H1 (cell line): ENCODE results near the gene ISG15. TPM values are rescaled to one million over a fixed set of nuclear protein-coding genes. Genes with fewer than 3 reads are reported as not detected.

ENCODE experiments used
- CTCF ChIA-PET: fragments of 300-600 bp; sonication (Branson Sonifier 250); formaldehyde crosslinking; loops from one replicate; lab custom pipeline; 2021; ENCODE audit not compliant: partially characterized antibody; lab: Charles Lee
- POLR2A ChIA-PET: fragments of 300-600 bp; sonication (Branson Sonifier 250); formaldehyde crosslinking; loops from one replicate; lab custom pipeline; 2021; ENCODE audit warnings: inconsistent platforms; ENCODE audit not compliant: partially characterized antibody; lab: Charles Lee
- DNase-seq, 2 experiments: peaks; one replicate each; pipeline versions ENCODE4 v3.0.0 to v3.0.0-alpha.2; 2010 to 2022; ENCODE audit warnings: low spot score in 2 of 2, low read depth in 1 of 2, mixed read lengths in 1 of 2
- FAIRE-seq: peaks from 2 replicates; lab custom pipeline; 2011; peaks lifted over from hg19 to GRCh38; lab: Jason Lieb, UNC
- H2AFZ ChIP-seq: 2 replicates; pipeline ENCODE4 v1.8.1; 2012; ENCODE audit warnings: low read length, inconsistent platforms
- H2AK5ac ChIP-seq: 2 replicates; pipeline ENCODE4 v1.6.1; 2013; ENCODE audit warnings: low read depth, low read length
- H2BK120ac ChIP-seq: replicated peaks from 2 replicates; pipeline ENCODE3; 2013; ENCODE audit warnings: low read depth, low read length, inconsistent platforms
- H2BK12ac ChIP-seq: 2 replicates; pipeline ENCODE4 v1.6.1; 2013; ENCODE audit warnings: low read depth, low read length
- H2BK15ac ChIP-seq: 2 replicates; pipeline ENCODE4 v1.6.1; 2013; ENCODE audit warnings: low read length
- H2BK20ac ChIP-seq: 2 replicates; pipeline ENCODE4 v1.6.1; 2013; ENCODE audit warnings: low read length
- H2BK5ac ChIP-seq: 2 replicates; pipeline ENCODE4 v1.6.1; 2013; ENCODE audit warnings: low read depth, low read length
- H3K14ac ChIP-seq: 2 replicates; pipeline ENCODE4 v1.6.1; 2013; ENCODE audit warnings: inconsistent platforms; ENCODE audit not compliant: insufficient read length
- H3K18ac ChIP-seq: 2 replicates; pipeline ENCODE4 v1.6.1; 2013; ENCODE audit warnings: low read length; ENCODE audit errors: extremely low read depth
- H3K23ac ChIP-seq: 2 replicates; pipeline ENCODE4 v1.6.1; 2013; ENCODE audit warnings: inconsistent platforms; ENCODE audit not compliant: insufficient read length
- H3K23me2 ChIP-seq: 2 replicates; pipeline ENCODE4 v1.6.1; 2013; ENCODE audit warnings: low read depth, low read length
- H3K27ac ChIP-seq: 2 replicates; pipeline ENCODE4 v1.6.1; 2011; ENCODE audit warnings: low read depth, low read length, inconsistent platforms
- H3K27me3 ChIP-seq, 4 experiments: replicated peaks in 1 of 4; 1 replicate in 1 of 4; 2 replicates in 3 of 4; pipeline versions ENCODE4 v1.6.1 to v1.8.1; 2011 to 2013; ENCODE audit warnings: low read length in 3 of 4, mild to moderate bottlenecking in 3 of 4, inconsistent platforms in 2 of 4, mixed read lengths in 2 of 4, moderate library complexity in 1 of 4; ENCODE audit not compliant: control insufficient read depth in 3 of 4, insufficient read depth in 3 of 4; ENCODE audit errors: extremely low read depth in 1 of 4
- H3K36me3 ChIP-seq, 4 experiments: 2 replicates each; pipeline versions ENCODE4 v1.6.1 to v1.8.1; 2011 to 2013; ENCODE audit warnings: mild to moderate bottlenecking in 4 of 4, low read length in 3 of 4, moderate library complexity in 2 of 4, control low read depth in 1 of 4, inconsistent platforms in 1 of 4; ENCODE audit not compliant: insufficient read depth in 4 of 4, control insufficient read depth in 2 of 4
- H3K4ac ChIP-seq: replicated peaks from 2 replicates; pipeline ENCODE3; 2013; ENCODE audit warnings: low read length, low read depth, mixed read lengths, inconsistent platforms; ENCODE audit not compliant: insufficient read length
- H3K4me1 ChIP-seq, 4 experiments: replicated peaks in 1 of 4; 1 replicate in 1 of 4; 2 replicates in 3 of 4; pipeline versions ENCODE4 v1.6.1 to v1.8.1; 2011 to 2013; ENCODE audit warnings: low read length in 3 of 4, inconsistent platforms in 2 of 4, mixed read lengths in 1 of 4; ENCODE audit not compliant: insufficient read depth in 4 of 4, control insufficient read depth in 3 of 4
- H3K4me2 ChIP-seq, 2 experiments: 2 replicates each; pipeline versions ENCODE4 v1.6.1 to v1.8.1; 2011 to 2013; ENCODE audit warnings: low read depth in 2 of 2, low read length in 2 of 2, control low read depth in 1 of 2, inconsistent platforms in 1 of 2, mild to moderate bottlenecking in 1 of 2; ENCODE audit not compliant: insufficient read depth in 1 of 2
- H3K4me3 ChIP-seq, 4 experiments: fragments of 200-600, 300-600 bp in 1 of 4; sonication (generic), shearing (Covaris generic), sonication (Bioruptor Twin) in 1 of 4; 2 replicates each; pipeline versions ENCODE4 v1.5.1 to v1.8.1; 2011 to 2016; ENCODE audit warnings: low read length in 4 of 4, low read depth in 3 of 4, control low read depth in 2 of 4, inconsistent platforms in 2 of 4, mild to moderate bottlenecking in 2 of 4, mixed read lengths in 1 of 4, moderate library complexity in 1 of 4; ENCODE audit not compliant: insufficient read depth in 2 of 4; ENCODE audit errors: extremely low read depth in 1 of 4
- H3K56ac ChIP-seq: replicated peaks from 2 replicates; pipeline ENCODE3; 2013; ENCODE audit warnings: low read depth, mild to moderate bottlenecking, mixed read lengths, low read length, inconsistent platforms; ENCODE audit not compliant: insufficient read length
- H3K79me1 ChIP-seq: 2 replicates; pipeline ENCODE4 v1.6.1; 2013; ENCODE audit warnings: low read depth, low read length, control low read depth
- H3K79me2 ChIP-seq, 2 experiments: 2 replicates each; pipeline versions ENCODE4 v1.6.1 to v1.8.1; 2012 to 2013; ENCODE audit warnings: low read length in 2 of 2, mild to moderate bottlenecking in 2 of 2, inconsistent platforms in 1 of 2; ENCODE audit not compliant: insufficient read depth in 2 of 2, control insufficient read depth in 1 of 2
- H3K9ac ChIP-seq, 4 experiments: replicated peaks in 1 of 4; 1 replicate in 1 of 4; 2 replicates in 3 of 4; pipeline versions ENCODE4 v1.6.1 to v1.8.1; 2011 to 2013; ENCODE audit warnings: low read depth in 3 of 4, low read length in 3 of 4, control low read depth in 2 of 4, mild to moderate bottlenecking in 2 of 4, moderate library complexity in 2 of 4, inconsistent platforms in 1 of 4; ENCODE audit errors: extremely low read depth in 1 of 4
- H3K9me3 ChIP-seq, 2 experiments: 2 replicates each; pipeline versions ENCODE4 v1.6.1 to v1.8.1; 2012 to 2013; ENCODE audit warnings: mild to moderate bottlenecking in 2 of 2, moderate library complexity in 2 of 2, control low read depth in 1 of 2, inconsistent platforms in 1 of 2, low read depth in 1 of 2, low read length in 1 of 2, mixed read lengths in 1 of 2; ENCODE audit not compliant: insufficient read depth in 2 of 2
- H4K20me1 ChIP-seq, 2 experiments: replicated peaks in 1 of 2; 2 replicates each; pipeline versions ENCODE3 to v1.8.1; 2011 to 2013; ENCODE audit warnings: inconsistent platforms in 2 of 2, low read length in 2 of 2, mild to moderate bottlenecking in 1 of 2; ENCODE audit not compliant: insufficient read depth in 2 of 2, control insufficient read depth in 1 of 2
- H4K5ac ChIP-seq: 2 replicates; pipeline ENCODE4 v1.6.1; 2013; ENCODE audit warnings: low read length, low read depth, mixed read lengths, inconsistent platforms; ENCODE audit not compliant: insufficient read length
- H4K8ac ChIP-seq: 2 replicates; pipeline ENCODE4 v1.8.0; 2013; ENCODE audit warnings: mild to moderate bottlenecking, moderate library complexity, low read length, inconsistent platforms; ENCODE audit not compliant: insufficient read depth; ENCODE audit errors: extremely low read depth
- H4K91ac ChIP-seq: replicated peaks from 2 replicates; pipeline ENCODE3; 2013; ENCODE audit warnings: low read length, mixed read lengths, inconsistent platforms; ENCODE audit not compliant: insufficient read length
- ASH2L ChIP-seq: fragments of 200-600, 300-600 bp; sonication (generic); IDR thresholded peaks from one replicate; pipeline ENCODE4 v1.7.1; 2017; ENCODE audit warnings: low read length
- BRCA1 ChIP-seq: IDR thresholded peaks from 2 replicates; pipeline ENCODE4 v1.6.1; 2012; ENCODE audit warnings: low read depth, low read length, improper control_type of control experiment
- CREB1 ChIP-seq: IDR thresholded peaks from 2 replicates; pipeline ENCODE4 v1.6.1; 2012; ENCODE audit warnings: inconsistent platforms
- EP300 ChIP-seq, 2 experiments: IDR thresholded peaks; 1 replicate in 1 of 2; 2 replicates in 1 of 2; pipeline ENCODE4 v1.6.1; 2011 to 2012; ENCODE audit warnings: low read depth in 2 of 2, low read length in 2 of 2, mild to moderate bottlenecking in 2 of 2, borderline replicate concordance in 1 of 2, inconsistent platforms in 1 of 2, moderate library complexity in 1 of 2
- FOSL1 ChIP-seq: IDR thresholded peaks from 2 replicates; pipeline ENCODE4 v1.6.1; 2011; ENCODE audit warnings: mild to moderate bottlenecking, low read depth, low read length, moderate library complexity; ENCODE audit not compliant: insufficient read depth
- GABPA ChIP-seq: IDR thresholded peaks from 2 replicates; pipeline ENCODE4 v1.6.1; 2011; ENCODE audit warnings: mild to moderate bottlenecking, low read length, moderate library complexity, borderline replicate concordance; ENCODE audit not compliant: insufficient read depth
- JUND ChIP-seq: IDR thresholded peaks from 2 replicates; pipeline ENCODE4 v1.6.1; 2011; ENCODE audit warnings: mild to moderate bottlenecking, improper control_type of control experiment, low read length
- MAFK ChIP-seq: IDR thresholded peaks from 2 replicates; pipeline ENCODE4 v1.6.1; 2012; ENCODE audit warnings: low read depth, mild to moderate bottlenecking, improper control_type of control experiment, low read length
- POLR2AphosphoS5 ChIP-seq: IDR thresholded peaks from 2 replicates; pipeline ENCODE4 v1.6.1; 2011; ENCODE audit warnings: low read depth, low read length
- TBP ChIP-seq: IDR thresholded peaks from 2 replicates; pipeline ENCODE4 v1.6.1; 2011; ENCODE audit warnings: low read depth, low read length, improper control_type of control experiment
- WGBS, 2 experiments: shearing (Covaris generic) in 1 of 2; methylation state at CpG; one replicate each; pipeline versions ENCODE4 v1.1.6 to v1.1.7; 2013 to 2015; ENCODE audit warnings: low lambda C conversion rate in 2 of 2, mixed read lengths in 2 of 2, inconsistent platforms in 1 of 2, low coverage in 1 of 2, missing lambda C conversion rate in 1 of 2; ENCODE audit not compliant: insufficient replicate concordance in 2 of 2, insufficient coverage in 1 of 2, insufficient read length in 1 of 2; ENCODE audit errors: extremely low coverage in 1 of 2, missing lambda C conversion rate in 1 of 2; 5-methylcytosine and 5-hydroxymethylcytosine counted together
- polyA plus RNA-seq, 7 experiments: library from polyadenylated mRNA; depleted of rRNA in 3 of 7; stranded (reverse) in 5 of 7; unstranded in 2 of 7; fragments of >200 nt in 5 of 7; fragments of 200-250 nt in 2 of 7; gene quantifications; 1 replicate in 5 of 7; 2 replicates in 1 of 7; 4 replicates in 1 of 7; pipeline versions ENCODE4 v1.2.1 to v1.2.3, GENCODE V29; 2011 to 2013; ENCODE audit warnings: missing spikeins in 2 of 7, mixed read lengths in 2 of 7
- total RNA-seq: library from RNA; stranded (reverse); fragmentation: NEBNext Ultra II Directional; extraction: Animal tissue kit (Norgen Biotek cat#: 25700); gene quantifications from 2 replicates; pipeline ENCODE4 v1.2.1, GENCODE V29; 2021
- TF ChIP-seq, protein P1 (sequence below): IDR thresholded peaks from 2 replicates; pipeline ENCODE4 v1.6.1; 2012; ENCODE audit warnings: inconsistent platforms

Gene ISG15
- total and polyA plus RNA-seq, 2 of the 8 experiments (the other 6 are each of a cell fraction or from before 2014, with no cell fraction given) = 29.3 to 121 TPM

DNA sequence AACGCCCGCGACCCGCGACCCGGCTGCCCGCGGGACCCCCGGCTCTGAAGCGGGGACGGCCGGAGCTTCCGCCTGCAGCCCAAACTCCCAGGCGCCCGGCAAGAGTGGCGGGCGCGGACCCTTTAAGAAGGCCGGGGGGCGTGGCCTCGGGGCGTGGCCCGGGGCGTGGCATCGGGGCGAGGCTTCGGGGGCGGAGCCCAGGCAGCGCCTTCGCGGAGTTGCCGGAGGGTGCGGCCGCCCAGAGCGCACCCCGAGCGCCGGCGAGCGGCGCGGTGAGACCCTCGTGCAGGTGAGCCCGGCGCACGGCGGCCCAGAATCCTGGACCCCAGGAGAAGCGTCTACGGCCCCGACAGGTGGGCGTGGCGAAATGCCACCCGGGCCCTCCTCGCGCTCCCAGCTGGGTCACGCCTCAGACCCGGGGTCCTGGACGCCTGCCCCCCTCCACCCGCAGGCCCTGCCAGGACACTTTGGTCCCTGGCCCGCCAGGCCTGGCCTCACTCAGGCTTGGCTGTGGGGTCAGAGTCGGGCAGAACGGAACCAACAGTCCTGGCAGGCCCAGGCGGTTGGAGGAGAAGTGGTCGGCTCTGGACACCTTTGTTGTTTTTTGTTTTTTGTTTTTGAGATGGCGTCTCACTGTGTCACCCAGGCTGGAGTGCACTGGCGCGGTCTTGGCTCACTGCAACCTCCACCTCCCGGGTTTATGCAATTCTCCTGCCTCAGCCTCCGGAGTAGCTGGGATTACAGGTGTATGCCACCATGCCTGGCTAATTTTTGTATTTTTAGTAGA lies 46.4 kb downstream of the ISG15 start:
- Histone ChIP-seq H3K4me2 (peak overlapping the region; percentile 42 to 98), H3K9me3 (no peaks in the 10 kb centered on the region), H2BK120ac (no peak overlapping the region), H3K36me3 (peaks cover 0 to 8% (median 2%) of the 10 kb centered on the region in 4 experiments; a peak in 3 of 8 replicates), H2AFZ (no peak overlapping the region), H3K79me2 (no peaks in the 10 kb centered on the region), H2AK5ac (no peak overlapping the region), H4K5ac (no peak overlapping the region), H3K4me1 (peaks cover 0 to 18% (median 11%) of the 10 kb centered on the region in 4 experiments; a peak in 5 of 7 replicates), H3K9ac (no peak overlapping the region), H2BK20ac (no peak overlapping the region), H3K14ac (no peak overlapping the region), H3K4me3 (peak overlapping the region; percentile 43 to 76 (median 48)), H2BK12ac (no peak overlapping the region), H3K27me3 (peaks cover 9 to 49% (median 34%) of the 10 kb centered on the region in 4 experiments), H4K20me1 (peaks cover 0 to 20% of the 10 kb centered on the region in 2 experiments), H3K23me2 (peaks cover 7% of the 10 kb centered on the region; the same call in 1 of the 2 replicates), H2BK5ac (no peak overlapping the region), H3K18ac (no peak overlapping the region), H2BK15ac (no peak overlapping the region; the same call in 1 of the 2 replicates), H3K27ac (no peak overlapping the region), H3K23ac (no peak overlapping the region), H4K91ac (no peak overlapping the region), H3K4ac (no peak overlapping the region), H3K79me1 (no peaks in the 10 kb centered on the region), H4K8ac (peak overlapping the region; percentile 51; the same call in 1 of the 2 replicates), H3K56ac (no peak overlapping the region)
- no peak for FAIRE-seq
- DNase-seq = peak in 1 of 2 experiments; percentile 98
- ChIA-PET CTCF (interaction anchor here (0.7 to 10.2 kb wide), 13 partner anchors 12 to 232 kb away, joined by 3 to 70 read pairs (median 5); partner anchors contain the start of gene ISG15), POLR2A (interaction anchor here (0.6 to 6.9 kb wide), 14 partner anchors 9 to 252 kb away, joined by 3 to 70 read pairs (median 4); no protein-coding TSS in a partner anchor)
- 12% methylated on average over 45 of the region's 69 CpGs; no CpG with 5 or more reads in 1 of the 2 experiments for WGBS, 2 experiments
- TF ChIP-seq FOSL1 = no peak
- peak; percentile 40; the same call in 1 of the 2 replicates for TF ChIP-seq TBP
- TF ChIP-seq EP300 (IDR thresholded peaks at IDR 0.05; ENCODE audit: borderline replicate concordance in 1 of 2, low read depth in 2 of 2, low read length in 2 of 2) = no peak
- TF ChIP-seq MAFK = no peak
- TF ChIP-seq, protein P1, sequence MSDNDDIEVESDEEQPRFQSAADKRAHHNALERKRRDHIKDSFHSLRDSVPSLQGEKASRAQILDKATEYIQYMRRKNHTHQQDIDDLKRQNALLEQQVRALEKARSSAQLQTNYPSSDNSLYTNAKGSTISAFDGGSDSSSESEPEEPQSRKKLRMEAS = no peak
- no peak for TF ChIP-seq JUND
- no peak for TF ChIP-seq BRCA1
- TF ChIP-seq POLR2AphosphoS5 = no peak
- TF ChIP-seq ASH2L = no peak
- 0 out of 2 replicates have a peak, but pooled peaks have one; percentile 3 for TF ChIP-seq CREB1
- TF ChIP-seq GABPA = 0 out of 2 replicates have a peak, but pooled peaks have one; percentile 46
